A172 (cell line): Measurements from ENCODE around the gene PTPN7. TPM values are rescaled to one million over a fixed set of nuclear protein-coding genes. Genes with fewer than 3 reads are reported as not detected.
"Not testable (repeated sequence)": the region's sequence is repeated elsewhere in the genome, so short reads cannot be mapped to it uniquely, and the experiment has no call there.

Source experiments
- DNase-seq: peaks from one replicate; pipeline ENCODE4 v3.0.0-alpha.2; 2015; ENCODE audit warnings: low spot score
- total RNA-seq: library from RNA; depleted of rRNA; stranded (reverse); fragments of >200 nt; shearing (Covaris generic); gene quantifications from 2 replicates; pipeline ENCODE4 v1.2.3, GENCODE V29; 2014; rRNA removed

Gene PTPN7
- not detected in 2 replicates for total RNA-seq

DNA sequence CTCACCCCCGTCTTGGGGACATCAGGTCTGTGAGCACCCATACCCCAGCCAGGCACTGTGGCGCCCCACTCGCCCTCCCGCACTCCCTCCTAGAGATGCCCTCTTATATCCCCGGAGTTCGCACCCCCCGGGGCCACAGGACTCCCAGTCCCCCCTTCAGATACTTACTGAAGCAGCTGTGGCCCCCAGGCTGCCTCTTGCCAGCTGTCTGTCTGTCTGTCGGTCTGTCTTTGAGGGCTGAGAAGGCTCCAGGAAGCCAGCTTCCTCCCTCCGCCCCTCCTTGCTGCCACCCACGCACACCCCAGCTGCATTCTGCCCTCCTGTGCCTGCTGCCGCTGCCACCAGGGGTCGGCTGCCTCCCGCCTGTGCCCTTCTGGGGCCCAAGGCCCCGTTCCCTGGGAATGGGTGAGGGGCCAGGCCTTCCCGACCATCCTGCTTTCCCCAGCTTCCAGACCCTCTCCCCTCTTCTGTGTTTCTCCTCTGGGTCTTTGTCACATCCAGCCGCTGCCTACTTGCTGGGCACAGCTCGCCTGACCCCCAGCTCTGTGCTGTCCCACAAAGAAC is at the start of gene PTPN7:
Gene PTPN7, minus strand, starts transcription at position 226 of the 564 bp plus-strand sequence. CDS start 1,200 bp downstream, outside the sequence.
- no peak for DNase-seq

DNA sequence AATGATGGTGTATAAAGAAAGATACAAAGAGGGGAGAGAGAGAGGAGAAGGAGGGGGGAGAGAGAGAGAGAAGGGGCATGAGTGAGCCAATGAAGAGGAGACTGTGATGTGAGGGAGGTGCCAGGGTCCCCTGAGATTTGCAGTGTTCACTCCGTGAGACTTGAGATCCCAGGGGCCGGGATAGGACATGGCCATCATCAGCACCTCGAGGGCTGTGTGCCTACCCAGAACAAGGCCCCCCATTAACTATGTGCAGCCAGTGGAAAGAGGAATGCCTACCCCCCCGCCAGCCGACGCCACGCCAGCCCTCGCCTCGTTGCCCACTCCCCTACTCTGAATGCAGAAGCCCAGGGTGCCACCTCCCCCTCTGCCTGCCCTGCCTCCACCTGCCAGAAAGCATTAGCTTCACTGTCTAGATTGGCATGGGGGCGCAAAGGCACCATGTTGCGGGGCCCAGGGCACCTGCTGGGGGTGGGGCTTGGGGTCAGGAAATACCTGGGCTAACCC is 48.0 kb upstream of the PTPN7 start:
- DNase-seq, result no peak

DNA sequence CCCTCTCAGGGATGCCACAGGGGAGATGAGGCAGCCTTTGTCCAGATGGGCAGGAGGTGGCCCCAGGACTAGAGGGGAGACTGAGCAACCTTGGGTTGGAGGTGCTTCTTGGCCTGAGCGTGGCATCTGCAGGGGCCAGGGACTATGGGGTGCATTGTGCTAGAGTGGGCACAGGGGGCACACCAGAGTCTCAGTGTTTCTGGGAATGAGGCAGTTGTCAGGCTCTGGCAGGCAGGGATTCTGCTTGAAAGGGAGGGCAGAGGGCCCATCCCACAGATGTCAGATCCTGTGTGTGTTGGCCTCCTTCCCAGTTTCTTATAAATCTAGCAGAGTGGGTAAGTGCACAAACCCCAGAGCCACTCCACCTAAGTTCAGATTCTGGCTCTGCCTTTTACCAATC is 46.9 kb upstream of the PTPN7 start:
- DNase-seq, result peak; percentile 79

DNA sequence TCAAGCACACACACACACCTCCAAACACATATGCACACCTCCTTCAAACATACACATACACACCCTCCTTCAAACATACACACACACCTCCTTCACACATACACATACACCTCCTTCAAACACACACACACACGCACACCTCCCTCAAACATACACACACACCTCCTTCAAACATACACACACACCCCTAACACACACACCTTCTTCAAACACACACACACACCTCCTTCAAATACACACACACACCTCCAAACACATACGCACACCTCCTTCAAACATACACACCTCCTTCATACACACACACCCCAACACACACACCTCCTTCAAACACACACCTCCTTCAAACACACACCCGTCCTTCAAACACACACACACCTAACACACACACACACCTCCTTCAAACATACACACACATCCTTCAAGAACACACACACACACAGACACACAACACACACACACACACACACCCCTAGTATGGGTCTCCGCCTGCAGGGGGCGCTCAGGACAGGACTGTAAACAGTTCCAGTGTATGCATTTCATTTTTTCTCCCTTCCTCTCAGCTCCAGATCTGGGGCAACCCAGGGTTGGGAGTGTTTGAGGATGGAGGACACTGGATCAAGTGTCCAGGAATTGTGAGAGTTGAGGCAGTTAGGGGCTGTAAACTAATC is 45.3 kb upstream of the PTPN7 start:
- DNase-seq, result no peak

DNA sequence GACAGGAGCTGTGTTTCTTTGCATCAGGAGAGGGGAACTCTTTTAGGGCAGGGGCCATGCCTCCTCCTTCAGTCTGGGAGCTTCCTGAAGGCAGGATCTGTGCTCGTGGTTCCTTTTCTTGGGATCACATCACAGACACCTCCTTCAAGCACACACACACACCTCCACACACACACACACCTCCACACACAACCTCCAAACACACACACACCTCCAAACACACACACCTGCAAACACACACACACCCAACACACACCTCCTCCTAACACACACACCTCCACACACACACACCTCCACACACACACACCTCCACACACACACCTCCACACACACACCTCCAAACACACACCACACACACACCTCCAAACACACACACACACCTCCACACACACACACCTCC is 43.7 kb upstream of the PTPN7 start:
- DNase-seq, result no peak

DNA sequence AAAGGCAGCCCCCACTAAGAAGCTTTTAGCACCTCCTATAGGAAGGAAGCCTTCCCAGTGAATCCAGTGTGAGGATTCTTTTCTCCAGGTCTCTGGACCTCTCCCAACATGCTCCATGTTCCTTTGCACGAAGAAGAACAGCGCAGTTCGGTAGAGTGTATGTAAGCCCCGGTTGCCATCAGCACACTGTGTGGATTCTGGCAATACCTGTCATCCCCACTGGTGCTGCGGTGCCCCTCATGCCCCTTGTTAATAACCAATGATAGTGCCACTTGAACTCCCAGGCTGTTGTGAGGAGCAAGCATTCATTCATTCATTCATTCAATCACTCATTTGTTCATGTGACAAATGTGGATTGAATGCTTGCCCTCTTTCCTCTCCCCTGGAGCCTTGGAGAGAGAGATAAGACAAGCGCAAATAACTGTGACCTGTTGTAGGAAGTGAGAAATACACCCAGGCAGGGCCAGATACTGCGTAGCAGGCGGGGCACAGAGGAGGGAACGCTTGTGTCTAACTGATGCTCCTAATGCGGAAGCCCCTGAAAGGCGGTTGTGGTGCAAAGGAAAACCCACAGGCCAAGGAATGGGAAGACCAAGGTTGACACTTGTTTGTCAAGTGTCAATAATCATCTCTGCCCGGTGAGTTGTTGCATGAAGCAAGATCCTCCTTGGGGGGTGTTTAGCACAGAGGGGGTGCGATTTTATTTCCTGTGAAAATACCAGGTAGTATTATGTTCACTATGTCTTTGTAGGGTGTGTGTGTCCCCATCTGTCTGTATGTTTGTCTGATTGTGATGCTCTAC is 43.0 kb upstream of the PTPN7 start:
- DNase-seq, result no peak

DNA sequence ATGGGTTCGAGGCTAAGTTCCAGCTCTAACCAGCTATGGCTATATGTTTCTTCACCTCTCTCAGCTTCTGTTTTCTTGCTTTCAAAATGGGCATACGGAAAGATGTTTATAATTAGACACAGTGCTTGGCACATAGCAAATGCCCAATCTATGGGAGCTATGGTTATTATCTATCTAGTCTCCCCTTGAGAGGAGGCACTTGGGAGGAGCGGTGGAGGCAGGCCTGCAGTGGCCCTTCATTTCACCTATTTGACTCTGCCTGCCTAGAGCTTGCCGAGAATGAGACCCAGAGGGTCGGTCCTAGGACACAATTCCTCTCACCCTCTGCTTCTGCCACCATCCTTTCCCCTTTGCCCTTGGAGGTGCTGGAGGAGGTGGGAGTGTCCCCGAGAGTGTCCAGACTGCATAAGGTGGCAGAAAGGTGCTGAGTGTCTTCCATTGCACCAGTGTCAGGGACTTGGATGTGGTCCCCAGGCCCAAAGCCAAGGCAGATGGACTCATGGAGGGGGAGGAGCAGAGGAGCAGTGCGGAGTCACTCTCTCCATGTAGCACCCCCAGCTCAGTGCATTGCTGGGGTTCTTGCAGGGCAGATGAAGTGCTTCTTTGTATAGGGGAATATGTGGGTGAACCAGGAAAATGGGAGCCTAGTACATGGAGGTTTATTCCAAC is 42.2 kb upstream of the PTPN7 start:
- DNase-seq, result no peak

DNA sequence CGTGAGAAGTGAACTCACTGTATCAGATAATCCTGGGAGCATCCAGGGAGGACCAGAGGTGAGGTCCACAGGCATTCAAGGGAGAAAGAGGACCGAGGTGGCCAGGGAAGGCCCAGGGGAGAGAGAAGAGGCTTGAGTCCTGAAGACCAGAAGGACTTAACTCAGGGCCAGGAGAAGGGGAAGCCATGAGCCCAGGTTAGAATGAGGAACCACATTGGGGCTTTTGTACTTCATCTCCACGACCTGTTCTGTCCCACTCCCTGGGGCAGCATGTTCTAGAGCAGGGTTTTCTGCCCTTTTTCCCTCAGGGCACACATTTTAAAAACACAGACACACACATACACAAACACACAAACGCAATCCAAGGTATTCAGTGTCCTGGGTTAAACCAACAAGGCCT is 41.6 kb upstream of the PTPN7 start:
- DNase-seq, result no peak

DNA sequence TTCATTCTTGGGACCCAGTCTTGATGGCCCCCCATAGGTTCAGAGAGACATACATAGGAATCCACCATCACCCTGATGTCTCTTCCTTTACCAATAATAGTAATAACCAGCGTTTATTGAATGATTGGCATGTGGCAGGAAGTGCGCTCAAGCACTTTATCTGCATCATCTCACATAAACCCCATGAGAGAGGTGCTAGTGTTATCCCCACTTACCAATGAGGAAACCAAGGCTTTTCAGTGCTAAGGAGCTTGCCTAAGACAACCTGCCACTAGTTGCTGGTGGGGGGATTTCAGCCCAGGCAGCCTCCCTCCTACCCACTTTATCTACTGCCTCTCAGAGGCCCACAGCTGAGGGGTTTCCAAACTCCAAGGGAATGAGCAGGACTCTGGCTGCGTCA is 40.9 kb upstream of the PTPN7 start:
- no peak for DNase-seq

DNA sequence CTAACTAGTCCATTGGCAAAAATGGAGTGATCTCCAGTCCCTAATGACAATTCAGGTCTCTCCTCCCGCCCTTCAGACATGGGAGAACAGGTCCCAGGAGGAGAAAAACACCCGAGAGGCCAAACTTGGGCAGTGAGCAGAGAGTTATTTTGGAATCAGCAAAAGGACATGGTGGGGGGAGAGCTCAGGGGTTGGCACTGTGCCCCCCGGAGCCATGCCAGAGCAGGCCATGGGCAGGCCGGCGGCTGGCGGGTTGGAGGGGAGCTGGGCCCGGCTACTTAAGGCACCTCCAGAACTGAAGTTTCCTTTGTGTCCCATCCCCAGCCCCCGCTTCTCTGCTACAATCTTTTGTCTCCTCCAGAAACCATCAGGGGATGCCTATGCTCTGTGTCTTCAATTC is 40.3 kb upstream of the PTPN7 start:
- no peak for DNase-seq

DNA sequence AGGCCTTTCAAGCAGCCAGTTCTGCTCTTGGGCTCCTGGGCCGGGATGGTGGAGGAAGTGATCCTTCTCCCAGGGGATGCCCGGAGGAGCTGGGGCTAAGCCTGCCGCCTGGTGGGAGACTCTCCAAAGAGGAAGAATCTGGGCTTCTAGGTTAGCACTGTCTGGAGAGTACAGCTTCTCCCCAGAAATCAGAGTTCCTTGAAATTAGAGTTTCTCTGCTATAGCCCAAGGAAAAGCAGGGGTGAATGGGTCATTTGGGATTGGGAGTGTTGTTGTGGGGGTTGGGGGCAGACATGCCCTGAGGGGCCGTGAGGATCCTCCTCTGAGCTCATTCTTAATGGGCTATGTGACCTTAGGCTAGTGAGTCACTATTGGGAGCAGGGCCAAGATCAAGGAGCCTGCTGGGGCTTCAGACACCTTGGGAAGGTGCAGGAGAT is 39.7 kb upstream of the PTPN7 start:
- peak; percentile 79 for DNase-seq

DNA sequence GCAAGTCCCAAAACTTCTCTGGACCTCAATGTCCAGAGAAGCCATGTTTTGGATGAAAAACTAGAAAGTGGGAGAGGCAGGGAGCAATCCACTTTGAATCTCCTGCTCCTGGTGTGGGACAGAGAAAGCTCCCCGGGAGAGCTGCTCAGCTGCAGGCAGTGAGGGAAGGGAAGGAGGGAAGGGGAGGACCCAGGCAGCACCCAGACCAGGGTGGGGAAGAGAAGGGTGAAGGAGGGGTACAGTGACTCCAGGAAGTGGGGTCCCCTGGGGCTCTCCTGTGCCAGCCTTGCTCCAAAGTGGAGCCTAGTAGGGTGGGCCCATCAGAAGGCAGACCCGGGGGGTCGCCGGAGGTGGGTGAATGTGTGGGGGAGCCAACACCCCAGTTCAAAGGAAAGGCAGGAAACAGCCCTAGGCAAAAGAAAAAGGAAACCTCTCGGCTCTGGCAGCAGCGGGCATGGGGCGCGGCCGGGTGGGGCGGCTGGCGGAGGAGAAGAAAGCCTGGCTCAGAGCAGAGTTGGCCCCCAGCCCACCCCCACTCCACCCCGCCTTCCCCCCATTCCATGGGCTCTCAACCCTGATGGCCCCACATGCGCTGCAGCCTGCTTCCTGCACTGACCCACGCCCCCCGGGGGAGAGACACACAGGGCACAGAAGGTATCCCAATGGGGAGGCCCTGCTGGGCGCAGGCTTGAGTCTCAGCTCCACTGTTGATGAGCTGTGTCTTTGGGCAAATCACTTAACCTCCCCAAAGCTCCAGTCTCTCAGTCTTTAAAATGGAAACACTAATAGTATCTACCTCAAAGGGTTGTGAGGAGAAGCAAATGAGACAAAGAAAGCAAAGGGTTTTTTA is 38.9 kb upstream of the PTPN7 start:
- no peak for DNase-seq

DNA sequence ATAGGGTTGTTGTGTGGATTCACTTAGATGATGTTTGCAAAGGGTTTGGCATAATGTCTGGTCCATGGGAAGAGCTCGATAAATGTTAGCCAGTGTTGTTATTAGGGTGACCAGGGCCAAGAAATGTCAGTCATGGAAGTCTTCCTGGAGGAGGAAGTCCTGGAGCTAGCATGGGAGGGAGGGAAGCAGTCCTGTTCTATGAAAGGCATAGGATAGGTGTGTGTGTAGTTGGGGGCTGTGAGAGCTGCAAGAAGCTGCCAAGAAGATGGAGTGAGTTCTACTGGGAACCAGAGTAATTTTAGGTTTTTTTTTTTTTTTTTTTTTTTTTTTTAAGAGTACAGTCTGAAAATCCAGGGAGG is 37.9 kb upstream of the PTPN7 start:
- DNase-seq, result no peak

DNA sequence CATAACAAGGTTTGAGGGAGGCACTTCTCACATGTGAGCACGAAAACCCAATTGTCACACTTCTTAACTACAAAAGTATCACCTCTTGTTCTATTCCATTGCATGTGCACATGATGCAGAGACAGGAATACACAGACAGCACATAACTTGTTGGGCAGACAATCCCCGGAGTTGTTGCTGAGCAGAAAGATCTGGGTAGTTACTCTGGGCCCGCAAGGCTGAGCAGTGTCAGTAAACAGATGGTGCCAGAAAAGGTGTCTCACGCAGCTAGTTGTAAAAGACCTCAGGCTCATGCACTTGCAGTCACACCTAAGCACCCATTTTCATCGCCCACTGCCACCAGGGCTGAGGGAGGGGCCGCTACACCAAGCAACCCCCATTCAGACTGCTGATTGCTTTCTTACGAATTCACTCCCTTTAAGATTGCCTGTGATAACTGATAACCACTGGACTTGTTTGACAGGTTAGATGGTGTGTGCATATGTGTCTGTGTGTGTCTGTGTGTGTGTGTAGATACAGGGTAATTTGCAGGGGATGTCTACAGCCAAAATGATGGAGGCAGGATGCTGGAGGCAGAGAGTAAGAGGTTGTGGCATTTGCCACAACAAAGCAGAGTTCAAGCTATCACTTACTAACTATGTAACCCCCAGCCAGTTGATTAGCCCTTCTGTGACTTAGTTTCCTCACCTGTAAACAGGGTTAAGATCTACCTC is 37.4 kb upstream of the PTPN7 start:
- DNase-seq, result no peak

DNA sequence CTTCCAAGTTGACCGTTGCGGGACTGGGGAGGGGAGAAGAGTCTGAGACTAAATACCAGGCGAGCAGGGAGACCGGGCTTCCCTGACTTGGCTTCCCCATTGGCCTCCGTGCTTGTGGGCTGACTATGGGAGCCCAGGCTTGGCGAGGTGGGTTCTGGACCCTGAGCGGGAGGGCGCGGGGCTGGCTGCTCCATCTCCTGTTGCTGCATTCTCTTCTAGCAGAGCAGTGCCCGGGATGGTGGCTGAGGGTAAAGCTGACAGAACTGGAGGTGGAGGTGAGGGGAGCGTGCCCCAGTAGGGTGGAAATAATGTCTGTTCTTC is 33.9 kb upstream of the PTPN7 start:
- no peak for DNase-seq

DNA sequence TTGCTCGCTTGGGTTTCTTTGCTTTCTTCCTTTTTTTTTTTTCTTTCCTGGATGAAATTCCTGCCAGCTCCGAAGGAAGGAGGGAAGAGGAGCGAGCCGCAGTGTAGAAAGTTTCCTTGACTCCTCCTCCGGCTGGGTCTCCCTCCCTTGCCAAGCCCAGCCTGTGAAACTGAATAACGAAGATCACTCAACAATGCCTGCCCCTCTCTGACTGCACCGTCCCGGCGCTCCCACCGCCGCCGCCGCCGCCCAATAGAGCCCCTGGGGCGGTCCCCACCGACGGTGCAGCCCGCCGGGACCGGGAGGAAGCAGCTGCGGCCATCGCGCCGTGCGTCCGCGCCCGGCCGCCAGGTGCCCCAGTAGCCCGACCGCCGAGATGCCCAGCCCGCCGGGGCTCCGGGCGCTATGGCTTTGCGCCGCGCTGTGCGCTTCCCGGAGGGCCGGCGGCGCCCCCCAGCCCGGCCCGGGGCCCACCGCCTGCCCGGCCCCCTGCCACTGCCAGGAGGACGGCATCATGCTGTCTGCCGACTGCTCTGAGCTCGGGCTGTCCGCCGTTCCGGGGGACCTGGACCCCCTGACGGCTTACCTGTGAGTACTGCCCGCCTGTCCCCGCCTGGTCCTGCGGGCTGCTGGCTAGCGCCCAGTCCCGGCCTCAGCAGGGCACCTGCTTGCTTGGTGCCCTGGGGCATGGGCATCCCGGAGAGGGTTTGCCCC is 33.4 kb upstream of the PTPN7 start, which contains the start of gene LGR6:
Gene LGR6, plus strand, starts transcription at position 186 of the 714 bp plus-strand sequence. Its CDS starts 191 bp downstream, at position 377.
- DNase-seq, result no peak

DNA sequence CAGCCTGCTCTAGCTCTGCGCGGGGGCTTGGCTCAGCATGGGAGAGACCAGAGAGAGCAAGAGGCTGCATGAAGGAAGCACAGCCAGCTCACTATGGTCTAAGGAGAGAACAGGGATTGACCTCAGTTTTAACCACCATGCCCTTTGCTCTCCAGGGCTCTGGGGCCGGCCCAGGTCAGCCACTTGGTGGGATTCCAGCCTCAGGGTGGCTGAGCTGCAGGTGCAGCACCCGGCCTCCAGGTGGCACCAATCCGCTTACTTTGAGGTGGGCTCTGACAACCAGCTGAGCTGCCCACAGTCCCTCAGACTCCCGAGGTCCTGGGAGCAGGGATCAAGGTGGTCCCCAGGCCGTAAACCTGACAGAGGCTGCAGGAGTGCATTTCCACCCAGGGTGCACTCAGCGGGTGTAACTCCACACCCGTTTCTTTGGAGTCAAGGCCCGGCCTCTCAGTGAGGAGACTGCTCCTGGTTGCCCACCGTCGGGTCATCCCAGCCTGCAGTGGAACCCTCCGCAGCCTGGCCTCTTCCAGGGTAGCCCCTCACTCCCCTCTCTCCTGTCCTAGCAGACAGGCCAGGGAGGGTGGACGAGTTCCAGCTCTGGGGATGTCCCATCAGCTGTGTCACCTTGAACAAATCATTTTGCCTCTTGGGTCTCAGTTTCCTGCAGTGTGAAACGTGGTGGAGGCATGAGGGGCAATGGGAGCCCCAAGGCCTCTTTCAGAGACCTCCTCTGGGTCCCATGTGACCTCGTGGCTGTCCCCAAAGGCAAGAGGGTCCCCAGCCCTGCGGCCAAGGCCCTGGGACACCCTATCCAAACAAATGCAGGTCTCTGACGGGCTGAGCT is 32.6 kb upstream of the PTPN7 start:
- DNase-seq, result peak; percentile 46

DNA sequence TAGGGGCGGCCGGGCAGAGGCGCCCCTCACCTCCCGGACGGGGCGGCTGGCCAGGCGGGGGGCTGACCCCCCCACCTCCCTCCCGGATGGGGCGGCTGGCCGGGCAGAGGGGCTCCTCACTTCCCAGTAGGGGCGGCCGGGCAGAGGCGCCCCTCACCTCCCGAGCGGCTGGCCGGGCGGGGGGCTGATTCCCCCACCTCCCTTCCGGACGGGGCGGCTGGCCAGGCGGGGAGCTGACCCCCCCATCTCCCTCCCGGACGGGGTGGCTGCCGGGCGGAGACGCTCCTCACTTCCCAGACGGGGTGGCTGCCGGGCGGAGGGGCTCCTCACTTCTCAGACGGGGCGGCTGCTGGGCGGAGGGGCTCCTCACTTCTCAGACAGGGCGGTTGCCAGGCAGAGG is 31.0 kb upstream of the PTPN7 start:
- DNase-seq, result not testable (repeated sequence)
